Transverse colon (tissue), 4 donors: ENCODE results near the gene CCDC90B. TPM values are rescaled to one million over a fixed set of nuclear protein-coding genes. Genes with fewer than 3 reads are reported as not detected.
A peak's percentile ranks its signal among the peaks of the same experiment; 100 is the strongest.

Experiments
- DNase-seq: peaks from one replicate; pipeline ENCODE4 v3.0.0-alpha.2; 2019
- H3K27ac ChIP-seq, 4 donors: fragments of 200-600 bp; sonication (generic); 2 replicates each; pipeline ENCODE4 v1.5.1; 2016 to 2018; ENCODE audit warnings: inconsistent platforms in 4 of 4
- H3K27me3 ChIP-seq: fragments of 200-600 bp; sonication (generic); 2 replicates; pipeline ENCODE4 v1.5.1; 2017; ENCODE audit warnings: inconsistent platforms
- H3K36me3 ChIP-seq, 4 donors: fragments of 200-600 bp; sonication (generic); 2 replicates each; pipeline ENCODE4 v1.5.1; 2017 to 2019; ENCODE audit warnings: inconsistent platforms in 4 of 4
- H3K4me1 ChIP-seq, 4 donors: fragments of 200-600 bp; sonication (generic); 2 replicates each; pipeline ENCODE4 v1.5.1; 2017 to 2020; ENCODE audit warnings: inconsistent platforms in 4 of 4
- H3K4me3 ChIP-seq, 4 donors: fragments of 200-600 bp; sonication (generic); 1 replicate in 1 of 4; 2 replicates in 3 of 4; pipeline versions ENCODE4 v1.5.1 to v1.6.1; 2017 to 2019; ENCODE audit warnings: inconsistent platforms in 4 of 4
- H3K9me3 ChIP-seq, 2 donors: fragments of 200-600 bp; sonication (generic); 2 replicates each; pipeline ENCODE4 v1.5.1; 2017 to 2019; ENCODE audit warnings: inconsistent platforms in 2 of 2
- CTCF ChIP-seq, 5 experiments: fragments of 200-600 bp in 3 of 5; fragments of 450-650 bp in 2 of 5; sonication (generic) in 3 of 5; IDR thresholded peaks; 1 replicate in 2 of 5; 2 replicates in 3 of 5; pipeline ENCODE4 v1.5.1; 2016 to 2017; ENCODE audit warnings: antibody characterized with exemption in 5 of 5, inconsistent platforms in 3 of 5, mild to moderate bottlenecking in 2 of 5, moderate library complexity in 1 of 5
- EP300 ChIP-seq: sonication (generic); formaldehyde crosslinking; IDR thresholded peaks from one replicate; pipeline ENCODE4 v1.6.1; 2017; ENCODE audit warnings: antibody characterized with exemption, low read depth
- POLR2A ChIP-seq: fragments of 450-650 bp; IDR thresholded peaks from one replicate; pipeline ENCODE4 v1.6.1; 2016; ENCODE audit warnings: antibody characterized with exemption, mild to moderate bottlenecking, moderate library complexity
- POLR2AphosphoS5 ChIP-seq, 3 donors: sonication (generic); formaldehyde crosslinking; IDR thresholded peaks; one replicate each; pipeline ENCODE4 v1.6.1; 2016; ENCODE audit warnings: antibody characterized with exemption in 3 of 3
- WGBS, 2 donors: methylation state at CpG; one replicate each; pipeline ENCODE4 v1.1.5; 2018; ENCODE audit warnings: low coverage in 1 of 2; 5-methylcytosine and 5-hydroxymethylcytosine counted together
- in situ Hi-C, 4 donors: fragments of 200-750 bp; cut with MboI; loops; one replicate each; pipeline versions ENCODE4 v1.15.0 to v1.15.1; 2017; ENCODE audit warnings: low sequenced_read_pairs in 3 of 4, low pct_ligation_motif_present in 1 of 4, low pct_unique_long_range_greater_than_20kb in 1 of 4
- intact Hi-C: fragments of 100-400 bp; cut with DNase I; formaldehyde crosslinking; loops from one replicate; pipeline ENCODE4 v1.15.1; 2023; ENCODE audit warnings: low total_unique reads
- total RNA-seq, 4 donors: library from RNA; depleted of rRNA; stranded (reverse); fragments of >200 nt; gene quantifications; one replicate each; pipeline ENCODE4 v1.1.0, GENCODE V29; 2016

Gene CCDC90B
- total RNA-seq, 4 donors from 2014 or later = 3.4 to 40.6 (median 21.6) TPM

GRCh38 chr11:83252941-83253340, 33.2 kb downstream of the CCDC90B start:
- 96 to 100% methylated on average over 2 of the region's 2 CpGs for WGBS, 2 donors
- in situ Hi-C loops (loop anchor here in 1 of 4 donors (10.0 kb wide), 1 partner anchor 348 kb away; the partner anchor contains the start of genes DDIAS and PRCP), intact Hi-C loops (no loop called here)
- Histone ChIP-seq H3K27ac (no peak overlapping the region), H3K36me3 (peaks cover 0 to 9% (median 0%) of the 10 kb centered on the region in 4 donors), H3K4me1 (peaks cover 0 to 11% (median 6%) of the 10 kb centered on the region in 4 donors), H3K4me3 (no peak overlapping the region), H3K9me3 (no peaks in the 10 kb centered on the region), H3K27me3 (no peaks in the 10 kb centered on the region)
- DNase-seq = no peak
- no peak for TF ChIP-seq CTCF (IDR thresholded peaks at IDR 0.05)
- no peak for TF ChIP-seq EP300
- no peak for TF ChIP-seq POLR2AphosphoS5 (IDR thresholded peaks at IDR 0.05)
- TF ChIP-seq POLR2A = no peak

GRCh38 chr11:83252266-83252665, 33.9 kb downstream of the CCDC90B start:
- DNase-seq = no peak
- peaks cover 0 to 3% (median 0%) of the 10 kb centered on the region in 4 donors for H3K36me3 ChIP-seq
- in situ Hi-C loops (loop anchor here in 1 of 4 donors (10.0 kb wide), 1 partner anchor 347 kb away; the partner anchor contains the start of genes DDIAS and PRCP), intact Hi-C loops (no loop called here)
- no peak overlapping the region for H3K4me3 ChIP-seq
- TF ChIP-seq POLR2A = no peak
- no peak for TF ChIP-seq POLR2AphosphoS5 (IDR thresholded peaks at IDR 0.05)
- no peak for TF ChIP-seq EP300
- H3K27me3 ChIP-seq = no peaks in the 10 kb centered on the region
- WGBS, 2 donors = 94 to 100% methylated on average over 2 of the region's 2 CpGs
- H3K9me3 ChIP-seq = no peaks in the 10 kb centered on the region
- H3K27ac ChIP-seq = no peak overlapping the region
- peaks cover 0 to 6% (median 3%) of the 10 kb centered on the region in 4 donors for H3K4me1 ChIP-seq

DNA sequence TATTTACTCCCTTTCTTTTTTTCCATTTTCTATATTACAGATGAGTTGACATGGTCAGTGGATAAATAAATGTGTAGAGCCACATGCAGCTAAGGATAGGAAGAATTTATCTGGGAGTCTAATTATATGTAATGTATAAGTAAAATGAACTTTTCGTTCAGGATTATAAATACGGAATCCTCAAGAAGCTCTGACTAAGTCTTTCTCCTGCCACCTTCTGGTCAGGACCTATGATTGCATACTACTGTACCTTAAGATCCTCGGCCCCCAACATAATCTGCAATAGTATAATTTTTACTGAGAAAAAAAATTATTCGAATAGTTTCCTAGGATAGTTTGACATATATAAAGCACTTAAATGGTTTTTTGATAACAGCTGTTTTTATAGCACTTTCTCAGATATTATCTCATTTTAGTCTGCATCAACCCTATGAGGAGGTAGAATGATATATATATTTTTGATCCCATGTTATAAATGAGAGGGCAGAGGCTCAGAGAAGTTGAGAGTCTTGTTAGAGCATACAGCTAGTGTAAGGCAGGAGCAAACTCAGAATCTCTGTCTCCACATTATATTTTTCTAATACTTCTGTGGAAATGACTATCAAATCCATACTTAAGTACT, 36.1 kb downstream of the CCDC90B start:
- no peaks in the 10 kb centered on the region for H3K9me3 ChIP-seq
- no peak overlapping the region for H3K4me3 ChIP-seq
- no peaks in the 10 kb centered on the region for H3K4me1 ChIP-seq
- in situ Hi-C loops (loop anchor here (5.0 to 25.0 kb wide), 3 partner anchors 345 to 538 kb away; partner anchors contain the start of genes DDIAS (in 3 of the 4) and PRCP (in 3 of the 4)), intact Hi-C loops (loop anchor here (10.0 kb wide), 1 partner anchor 345 kb away; the partner anchor contains the start of genes DDIAS and PRCP)
- TF ChIP-seq POLR2A (no peak), CTCF (IDR thresholded peaks at IDR 0.05) (peak; percentile 56 to 74 (median 69))
- WGBS, 2 donors = 5 to 9% methylated on average over 4 of the region's 4 CpGs
- no peaks in the 10 kb centered on the region for H3K36me3 ChIP-seq
- no peak for DNase-seq
- no peaks in the 10 kb centered on the region for H3K27me3 ChIP-seq
- no peak overlapping the region for H3K27ac ChIP-seq

DNA sequence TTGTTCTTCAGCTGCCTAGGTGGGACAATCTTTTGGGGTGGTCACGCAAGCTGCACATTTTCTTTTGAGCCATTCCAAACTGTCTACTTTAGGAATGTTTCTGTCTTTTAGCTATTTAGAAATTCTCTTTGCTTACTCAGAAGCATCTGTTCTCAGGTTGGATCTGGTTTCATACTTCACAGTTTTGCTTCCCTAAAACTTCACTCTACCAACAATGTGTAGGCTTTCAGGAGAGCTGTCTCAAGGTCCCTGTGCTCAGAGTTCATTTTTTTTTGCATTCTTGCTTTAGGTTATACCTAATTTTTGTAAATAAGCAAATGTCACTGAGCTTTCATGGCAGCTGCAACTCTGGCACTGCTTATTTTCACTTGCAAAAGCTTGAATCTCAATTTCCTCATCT, 36.7 kb downstream of the CCDC90B start:
- Histone ChIP-seq H3K27me3 (no peaks in the 10 kb centered on the region), H3K27ac (no peak overlapping the region), H3K9me3 (no peaks in the 10 kb centered on the region), H3K36me3 (no peaks in the 10 kb centered on the region), H3K4me1 (no peaks in the 10 kb centered on the region), H3K4me3 (no peak overlapping the region)
- WGBS, 2 donors = 88 to 100% methylated on average over 1 of the region's 1 CpG
- in situ Hi-C loops (loop anchor here in 3 of 4 donors (5.0 to 25.0 kb wide), 3 partner anchors 345 to 537 kb away; partner anchors contain the start of genes DDIAS (in 2 of the 3) and PRCP (in 2 of the 3)), intact Hi-C loops (loop anchor here (10.0 kb wide), 1 partner anchor 345 kb away; the partner anchor contains the start of genes DDIAS and PRCP)
- no peak for TF ChIP-seq POLR2AphosphoS5 (IDR thresholded peaks at IDR 0.05)
- no peak for TF ChIP-seq POLR2A
- no peak for TF ChIP-seq CTCF (IDR thresholded peaks at IDR 0.05)
- no peak for TF ChIP-seq EP300
- DNase-seq = no peak
